Measurements from ENCODE around the gene GTF3C4. TPM values are rescaled to one million over a fixed set of nuclear protein-coding genes. Genes with fewer than 3 reads are reported as not detected.
A peak's percentile ranks its signal among the peaks of the same experiment; 100 is the strongest.

GTF3C4 gene
- total RNA-seq, 2 donors from 2014 or later, result 14.4 to 18.8 TPM

- Mint-ChIP-seq H3K4me1 (ENCODE audit: low read depth in 2 of 2) (no peaks in the 10 kb centered on the region), H3K9me3 (no peaks in the 10 kb centered on the region), H3K36me3 (no peaks in the 10 kb centered on the region), H3K27ac (no peak overlapping the region), H3K27me3 (peaks cover 24 to 25% of the 10 kb centered on the region in 2 donors), H3K4me3 (no peak overlapping the region)
- DNase-seq (ENCODE audit: low spot score) (no peak), ATAC-seq (no peak)
These were observed 69.5 kb downstream of the GTF3C4 start for GRCh38 chr9:132739710-132740310.

GRCh38 chr9:132740526-132741309, 70.5 kb downstream of the GTF3C4 start:
- DNase-seq (ENCODE audit: low spot score), result no peak
- ATAC-seq, result peak in 1 of 2 donors; percentile 32
- Mint-ChIP-seq H3K4me1 (ENCODE audit: low read depth in 2 of 2) (peaks cover 0 to 5% of the 10 kb centered on the region in 2 donors), H3K27me3 (peaks cover 30 to 33% of the 10 kb centered on the region in 2 donors), H3K9me3 (no peaks in the 10 kb centered on the region), H3K4me3 (no peak overlapping the region), H3K27ac (no peak overlapping the region), H3K36me3 (no peaks in the 10 kb centered on the region)

- no peak overlapping the region for H3K4me3 Mint-ChIP-seq
- no peaks in the 10 kb centered on the region for H3K9me3 Mint-ChIP-seq
- peaks cover 0 to 6% of the 10 kb centered on the region in 2 donors for H3K4me1 Mint-ChIP-seq (ENCODE audit: low read depth in 2 of 2)
- DNase-seq (ENCODE audit: low spot score) (no peak), ATAC-seq (no peak)
- peaks cover 32 to 44% of the 10 kb centered on the region in 2 donors for H3K27me3 Mint-ChIP-seq
- no peaks in the 10 kb centered on the region for H3K36me3 Mint-ChIP-seq
- no peak overlapping the region for H3K27ac Mint-ChIP-seq
These were observed 72.6 kb downstream of the GTF3C4 start for GRCh38 chr9:132742821-132743311.

GRCh38 chr9:132743931-132744479, 73.7 kb downstream of the GTF3C4 start:
- Mint-ChIP-seq H3K27me3 (peaks cover 32 to 44% of the 10 kb centered on the region in 2 donors), H3K4me3 (no peak overlapping the region), H3K9me3 (no peaks in the 10 kb centered on the region), H3K27ac (no peak overlapping the region), H3K36me3 (no peaks in the 10 kb centered on the region), H3K4me1 (ENCODE audit: low read depth in 2 of 2) (peaks cover 0 to 6% of the 10 kb centered on the region in 2 donors)
- ATAC-seq (no peak), DNase-seq (ENCODE audit: low spot score) (no peak)

Other genes starting within 250 kb of the GTF3C4 start
- gene BARHL1, start 87.9 kb upstream of the GTF3C4 start, total RNA-seq, result not detected
- gene DDX31, start 481 bp upstream of the GTF3C4 start, total RNA-seq, result 10 to 100 TPM; 17.6 to 31.0 TPM
- not detected for gene AK8, start 207.8 kb downstream of the GTF3C4 start, total RNA-seq
- 1 to 10 TPM in 1 of 2 donors, under 1 TPM in 1; 0.71 to 1.0 TPM for gene SPACA9, start 208.4 kb downstream of the GTF3C4 start, total RNA-seq

Measured in natural killer cell treated with Interleukin-12 subunit alpha and Interleukin-12 subunit beta and Interleukin-15 and Interleukin-18, amount 100 ng/mL, for 72 hours (primary cell).